HepG2 (cell line): ENCODE data around the gene HIC1. TPM values are rescaled to one million over a fixed set of nuclear protein-coding genes. Genes with fewer than 3 reads are reported as not detected.

Experiments used
- AGO1 ChIP-seq: fragments of 200-400 bp; formaldehyde crosslinking; IDR thresholded peaks from 2 replicates; pipeline ENCODE4 v1.6.1; 2017; ENCODE audit warnings: mild to moderate bottlenecking, low read depth, low read length, moderate library complexity; ENCODE audit not compliant: poor library complexity, severe bottlenecking
- EED ChIP-seq: sonication (generic); formaldehyde crosslinking; IDR thresholded peaks from 2 replicates; pipeline ENCODE4 v1.5.0; 2020; ENCODE audit warnings: mild to moderate bottlenecking, missing genetic modification reagents
- FOSL1 ChIP-seq: sonication (generic); formaldehyde crosslinking; IDR thresholded peaks from 2 replicates; pipeline ENCODE4 v1.9.0; 2021; ENCODE audit warnings: missing genetic modification reagents, borderline replicate concordance
- FOXK2 ChIP-seq: fragments of 450-650 bp; IDR thresholded peaks from 2 replicates; pipeline ENCODE4 v1.6.1; 2016
- IRF2 ChIP-seq: IDR thresholded peaks from 2 replicates; pipeline ENCODE4 v1.6.1; 2018; ENCODE audit warnings: missing genetic modification reagents, missing compliant biosample characterization
- JUN ChIP-seq: sonication (generic); formaldehyde crosslinking; IDR thresholded peaks from 2 replicates; pipeline ENCODE4 v1.4.0; 2020; ENCODE audit warnings: mild to moderate bottlenecking, missing genetic modification reagents
- KMT2A ChIP-seq: sonication (generic); formaldehyde crosslinking; IDR thresholded peaks from 2 replicates; pipeline ENCODE4 v1.4.0; 2020; ENCODE audit warnings: missing genetic modification reagents
- RFXANK ChIP-seq: IDR thresholded peaks from 2 replicates; pipeline ENCODE4 v1.6.1; 2016
- SMAD1 ChIP-seq: sonication (generic); formaldehyde crosslinking; IDR thresholded peaks from 2 replicates; pipeline ENCODE4 v1.4.0; 2020; ENCODE audit warnings: missing genetic modification reagents, low read depth, mild to moderate bottlenecking, borderline replicate concordance
- SRY ChIP-seq: sonication (generic); formaldehyde crosslinking; IDR thresholded peaks from 2 replicates; pipeline ENCODE4 v1.8.0; 2022; ENCODE audit warnings: mild to moderate bottlenecking, missing genetic modification reagents
- SYNCRIP ChIP-seq: fragments of 200-400 bp; formaldehyde crosslinking; IDR thresholded peaks from 2 replicates; pipeline ENCODE4 v1.6.1; 2018; ENCODE audit warnings: mild to moderate bottlenecking, low read depth, low read length; ENCODE audit not compliant: insufficient read depth
- TSC22D2 ChIP-seq: sonication (generic); formaldehyde crosslinking; IDR thresholded peaks from 2 replicates; pipeline ENCODE4 v1.5.1; 2020; ENCODE audit warnings: missing genetic modification reagents, mild to moderate bottlenecking, borderline replicate concordance
- ZFY ChIP-seq: sonication (generic); formaldehyde crosslinking; IDR thresholded peaks from 2 replicates; pipeline ENCODE4 v1.4.0; 2020; ENCODE audit warnings: missing genetic modification reagents
- ZNF335 ChIP-seq: sonication (generic); formaldehyde crosslinking; IDR thresholded peaks from 2 replicates; pipeline ENCODE4 v1.4.0; 2020; ENCODE audit warnings: missing genetic modification reagents
- ZNF383 ChIP-seq: sonication (generic); formaldehyde crosslinking; IDR thresholded peaks from 2 replicates; pipeline ENCODE4 v1.4.0; 2020; ENCODE audit warnings: missing genetic modification reagents, mild to moderate bottlenecking, borderline replicate concordance
- ZNF768 ChIP-seq: sonication (generic); formaldehyde crosslinking; IDR thresholded peaks from 2 replicates; pipeline ENCODE4 v1.4.0; 2020; ENCODE audit warnings: missing genetic modification reagents
- ZSCAN29 ChIP-seq: sonication (generic); formaldehyde crosslinking; conservative IDR thresholded peaks from 2 replicates; pipeline ENCODE4 v1.4.0; 2020; ENCODE audit warnings: mild to moderate bottlenecking, missing genetic modification reagents
- polyA plus RNA-seq, 8 experiments: library from polyadenylated mRNA; depleted of rRNA in 3 of 8; stranded (reverse) in 7 of 8; unstranded in 1 of 8; fragments of >200 nt; fragmentation: Illumina TruSeq in 4 of 8; extraction: Trizol in 4 of 8; gene quantifications; 2 replicates each; pipeline versions ENCODE4 v1.2.1 to v1.2.3, GENCODE V29; 2011 to 2016; ENCODE audit warnings: low read depth in 4 of 8, missing spikeins in 1 of 8, mixed read lengths in 1 of 8; ENCODE audit not compliant: insufficient read depth in 1 of 8
- total RNA-seq, 5 experiments: library from RNA; depleted of rRNA; stranded (reverse); fragments of >200 nt; fragmentation: Illumina TruSeq; extraction: Trizol; gene quantifications; 2 replicates each; pipeline ENCODE4 v1.2.3, GENCODE V29; 2016; ENCODE audit warnings: low read depth in 1 of 5
- TF ChIP-seq, protein P1 (sequence below): sonication (generic); formaldehyde crosslinking; IDR thresholded peaks from 2 replicates; pipeline ENCODE4 v1.4.0; 2020; ENCODE audit warnings: missing genetic modification reagents
- TF ChIP-seq, protein P2 (sequence below): sonication (generic); formaldehyde crosslinking; IDR thresholded peaks from 2 replicates; pipeline ENCODE4 v1.4.0; 2020; ENCODE audit warnings: mild to moderate bottlenecking, missing genetic modification reagents, borderline replicate concordance
- TF ChIP-seq, protein P3 (sequence below): sonication (generic); formaldehyde crosslinking; IDR thresholded peaks from 2 replicates; pipeline ENCODE4 v1.9.0; 2021; ENCODE audit warnings: missing genetic modification reagents, mild to moderate bottlenecking, borderline replicate concordance

Gene HIC1
- total and polyA plus RNA-seq, 2 of the 13 experiments (the other 11 are each of a cell fraction or from before 2014, with no cell fraction given), result 0.04 to 0.31 TPM

GRCh38 chr17:2041561-2042389, 13.1 kb upstream of the HIC1 start, which contains the start of gene OVCA2 (continued):
- TF ChIP-seq AGO1 (no peak), ZNF383 (CRISPR knock-in tag) (no peak), RFXANK (no peak; the same call in 1 of the 2 replicates), SYNCRIP (no peak), SRY (CRISPR knock-in tag) (0 out of 2 replicates have a peak, but pooled peaks have one; percentile 73), EED (CRISPR knock-in tag) (0 out of 2 replicates have a peak, but pooled peaks have one; percentile 40), KMT2A (CRISPR knock-in tag) (peak; percentile 69; the same call in 1 of the 2 replicates), IRF2 (CRISPR knock-in tag) (peak; percentile 88), ZNF335 (no peak), ZNF768 (peak; percentile 76), ZSCAN29 (CRISPR knock-in tag) (no peak), SMAD1 (CRISPR knock-in tag) (no peak), FOXK2 (no peak), FOSL1 (no peak), JUN (CRISPR knock-in tag) (peak; percentile 28; the same call in 1 of the 2 replicates), ZFY (CRISPR knock-in tag) (peak; percentile 73), TSC22D2 (CRISPR knock-in tag) (peak; percentile 55; the same call in 1 of the 2 replicates)
- TF ChIP-seq, protein P1, sequence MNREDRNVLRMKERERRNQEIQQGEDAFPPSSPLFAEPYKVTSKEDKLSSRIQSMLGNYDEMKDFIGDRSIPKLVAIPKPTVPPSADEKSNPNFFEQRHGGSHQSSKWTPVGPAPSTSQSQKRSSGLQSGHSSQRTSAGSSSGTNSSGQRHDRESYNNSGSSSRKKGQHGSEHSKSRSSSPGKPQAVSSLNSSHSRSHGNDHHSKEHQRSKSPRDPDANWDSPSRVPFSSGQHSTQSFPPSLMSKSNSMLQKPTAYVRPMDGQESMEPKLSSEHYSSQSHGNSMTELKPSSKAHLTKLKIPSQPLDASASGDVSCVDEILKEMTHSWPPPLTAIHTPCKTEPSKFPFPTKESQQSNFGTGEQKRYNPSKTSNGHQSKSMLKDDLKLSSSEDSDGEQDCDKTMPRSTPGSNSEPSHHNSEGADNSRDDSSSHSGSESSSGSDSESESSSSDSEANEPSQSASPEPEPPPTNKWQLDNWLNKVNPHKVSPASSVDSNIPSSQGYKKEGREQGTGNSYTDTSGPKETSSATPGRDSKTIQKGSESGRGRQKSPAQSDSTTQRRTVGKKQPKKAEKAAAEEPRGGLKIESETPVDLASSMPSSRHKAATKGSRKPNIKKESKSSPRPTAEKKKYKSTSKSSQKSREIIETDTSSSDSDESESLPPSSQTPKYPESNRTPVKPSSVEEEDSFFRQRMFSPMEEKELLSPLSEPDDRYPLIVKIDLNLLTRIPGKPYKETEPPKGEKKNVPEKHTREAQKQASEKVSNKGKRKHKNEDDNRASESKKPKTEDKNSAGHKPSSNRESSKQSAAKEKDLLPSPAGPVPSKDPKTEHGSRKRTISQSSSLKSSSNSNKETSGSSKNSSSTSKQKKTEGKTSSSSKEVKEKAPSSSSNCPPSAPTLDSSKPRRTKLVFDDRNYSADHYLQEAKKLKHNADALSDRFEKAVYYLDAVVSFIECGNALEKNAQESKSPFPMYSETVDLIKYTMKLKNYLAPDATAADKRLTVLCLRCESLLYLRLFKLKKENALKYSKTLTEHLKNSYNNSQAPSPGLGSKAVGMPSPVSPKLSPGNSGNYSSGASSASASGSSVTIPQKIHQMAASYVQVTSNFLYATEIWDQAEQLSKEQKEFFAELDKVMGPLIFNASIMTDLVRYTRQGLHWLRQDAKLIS (CRISPR knock-in tag), result no peak
- TF ChIP-seq, protein P2, sequence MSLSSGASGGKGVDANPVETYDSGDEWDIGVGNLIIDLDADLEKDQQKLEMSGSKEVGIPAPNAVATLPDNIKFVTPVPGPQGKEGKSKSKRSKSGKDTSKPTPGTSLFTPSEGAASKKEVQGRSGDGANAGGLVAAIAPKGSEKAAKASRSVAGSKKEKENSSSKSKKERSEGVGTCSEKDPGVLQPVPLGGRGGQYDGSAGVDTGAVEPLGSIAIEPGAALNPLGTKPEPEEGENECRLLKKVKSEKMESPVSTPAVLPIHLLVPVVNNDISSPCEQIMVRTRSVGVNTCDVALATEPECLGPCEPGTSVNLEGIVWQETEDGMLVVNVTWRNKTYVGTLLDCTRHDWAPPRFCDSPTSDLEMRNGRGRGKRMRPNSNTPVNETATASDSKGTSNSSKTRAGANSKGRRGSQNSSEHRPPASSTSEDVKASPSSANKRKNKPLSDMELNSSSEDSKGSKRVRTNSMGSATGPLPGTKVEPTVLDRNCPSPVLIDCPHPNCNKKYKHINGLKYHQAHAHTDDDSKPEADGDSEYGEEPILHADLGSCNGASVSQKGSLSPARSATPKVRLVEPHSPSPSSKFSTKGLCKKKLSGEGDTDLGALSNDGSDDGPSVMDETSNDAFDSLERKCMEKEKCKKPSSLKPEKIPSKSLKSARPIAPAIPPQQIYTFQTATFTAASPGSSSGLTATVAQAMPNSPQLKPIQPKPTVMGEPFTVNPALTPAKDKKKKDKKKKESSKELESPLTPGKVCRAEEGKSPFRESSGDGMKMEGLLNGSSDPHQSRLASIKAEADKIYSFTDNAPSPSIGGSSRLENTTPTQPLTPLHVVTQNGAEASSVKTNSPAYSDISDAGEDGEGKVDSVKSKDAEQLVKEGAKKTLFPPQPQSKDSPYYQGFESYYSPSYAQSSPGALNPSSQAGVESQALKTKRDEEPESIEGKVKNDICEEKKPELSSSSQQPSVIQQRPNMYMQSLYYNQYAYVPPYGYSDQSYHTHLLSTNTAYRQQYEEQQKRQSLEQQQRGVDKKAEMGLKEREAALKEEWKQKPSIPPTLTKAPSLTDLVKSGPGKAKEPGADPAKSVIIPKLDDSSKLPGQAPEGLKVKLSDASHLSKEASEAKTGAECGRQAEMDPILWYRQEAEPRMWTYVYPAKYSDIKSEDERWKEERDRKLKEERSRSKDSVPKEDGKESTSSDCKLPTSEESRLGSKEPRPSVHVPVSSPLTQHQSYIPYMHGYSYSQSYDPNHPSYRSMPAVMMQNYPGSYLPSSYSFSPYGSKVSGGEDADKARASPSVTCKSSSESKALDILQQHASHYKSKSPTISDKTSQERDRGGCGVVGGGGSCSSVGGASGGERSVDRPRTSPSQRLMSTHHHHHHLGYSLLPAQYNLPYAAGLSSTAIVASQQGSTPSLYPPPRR (CRISPR knock-in tag), result peak; percentile 42; the same call in 1 of the 2 replicates
- TF ChIP-seq, protein P3, sequence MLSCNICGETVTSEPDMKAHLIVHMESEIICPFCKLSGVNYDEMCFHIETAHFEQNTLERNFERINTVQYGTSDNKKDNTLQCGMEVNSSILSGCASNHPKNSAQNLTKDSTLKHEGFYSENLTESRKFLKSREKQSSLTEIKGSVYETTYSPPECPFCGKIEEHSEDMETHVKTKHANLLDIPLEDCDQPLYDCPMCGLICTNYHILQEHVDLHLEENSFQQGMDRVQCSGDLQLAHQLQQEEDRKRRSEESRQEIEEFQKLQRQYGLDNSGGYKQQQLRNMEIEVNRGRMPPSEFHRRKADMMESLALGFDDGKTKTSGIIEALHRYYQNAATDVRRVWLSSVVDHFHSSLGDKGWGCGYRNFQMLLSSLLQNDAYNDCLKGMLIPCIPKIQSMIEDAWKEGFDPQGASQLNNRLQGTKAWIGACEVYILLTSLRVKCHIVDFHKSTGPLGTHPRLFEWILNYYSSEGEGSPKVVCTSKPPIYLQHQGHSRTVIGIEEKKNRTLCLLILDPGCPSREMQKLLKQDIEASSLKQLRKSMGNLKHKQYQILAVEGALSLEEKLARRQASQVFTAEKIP (CRISPR knock-in tag), result no peak
